Kidney epithelial cell (primary cell): Measurements from ENCODE around the gene GGNBP2. TPM values are rescaled to one million over a fixed set of nuclear protein-coding genes. Genes with fewer than 3 reads are reported as not detected.
"Not testable (repeated sequence)": the region's sequence is repeated elsewhere in the genome, so short reads cannot be mapped to it uniquely, and the experiment has no call there.

Source experiments
- DNase-seq: peaks from one replicate; pipeline ENCODE4 v3.0.0-alpha.2; 2010; ENCODE audit warnings: low read depth
- H3K27me3 ChIP-seq: 2 replicates; pipeline ENCODE4 v1.6.0; 2011; ENCODE audit warnings: low read length; ENCODE audit not compliant: control insufficient read depth, insufficient read depth
- H3K36me3 ChIP-seq: 2 replicates; pipeline ENCODE4 v1.5.1; 2011; ENCODE audit warnings: low read length; ENCODE audit not compliant: control insufficient read depth, insufficient read depth
- H3K4me3 ChIP-seq: 2 replicates; pipeline ENCODE4 v1.5.1; 2011; ENCODE audit warnings: low read depth, mild to moderate bottlenecking, control low read depth, low read length
- CTCF ChIP-seq: IDR thresholded peaks from 2 replicates; pipeline ENCODE4 v1.5.1; 2011; ENCODE audit warnings: mild to moderate bottlenecking, moderate library complexity, low read length, control low read depth, inconsistent platforms; ENCODE audit not compliant: insufficient read depth, poor library complexity, severe bottlenecking
- total RNA-seq: library from RNA; depleted of rRNA; stranded (reverse); fragments of >200 nt; gene quantifications from 2 replicates; pipeline ENCODE4 v1.2.3, GENCODE V29; 2015

The GGNBP2 gene
- total RNA-seq, 1 donor from 2014 or later: 38.2 TPM

- H3K4me3 ChIP-seq: peak within 1 kb of the TSS; percentile 67
- DNase-seq: peak; percentile 69
- TF ChIP-seq CTCF: peak; percentile 21
- H3K36me3 ChIP-seq: peaks cover 1% of the 10 kb centered on the region
- no peaks in the 10 kb centered on the region for H3K27me3 ChIP-seq
These were observed 56.7 kb downstream of the GGNBP2 start, which contains the start of gene MRM1 for GRCh38 chr17:36601303-36602029. TSS of gene MRM1 (plus strand) at chr17:36601583. CDS start at chr17:36601811, 228 bp downstream.

GRCh38 chr17:36602030-36602748 is 57.5 kb downstream of the GGNBP2 start:
- no peak for DNase-seq
- Histone ChIP-seq H3K4me3 (peak overlapping the region; percentile 67), H3K36me3 (peaks cover 1% of the 10 kb centered on the region), H3K27me3 (no peaks in the 10 kb centered on the region)
- TF ChIP-seq CTCF: no peak

- DNase-seq: no peak
- Histone ChIP-seq H3K4me3 (peak overlapping the region; percentile 67), H3K36me3 (peaks cover 1% of the 10 kb centered on the region), H3K27me3 (no peaks in the 10 kb centered on the region)
- peak; percentile 95 for TF ChIP-seq CTCF
These were observed 58.2 kb downstream of the GGNBP2 start for GRCh38 chr17:36602924-36603384.

GRCh38 chr17:36605028-36605427 is 60.3 kb downstream of the GGNBP2 start:
- not testable (repeated sequence) for H3K27me3 ChIP-seq, H3K36me3 ChIP-seq, DNase-seq, H3K4me3 ChIP-seq

GRCh38 chr17:36608280-36608679 is 63.6 kb downstream of the GGNBP2 start:
- Histone ChIP-seq H3K27me3 (no peaks in the 10 kb centered on the region), H3K36me3 (peaks cover 1% of the 10 kb centered on the region), H3K4me3 (no peak overlapping the region)
- DNase-seq: no peak
- TF ChIP-seq CTCF: no peak

- Histone ChIP-seq H3K4me3 (no peak overlapping the region), H3K27me3 (no peaks in the 10 kb centered on the region), H3K36me3 (no peaks in the 10 kb centered on the region)
- DNase-seq: no peak
- TF ChIP-seq CTCF: peak; percentile 53
These were observed 64.2 kb downstream of the GGNBP2 start for GRCh38 chr17:36608794-36609497.
